ENCODE results near the gene POLE.

POLE gene

GRCh38 chr12:132624910-132625630, 62.1 kb downstream of the POLE start:
- DNase-seq (ENCODE audit: low read depth), result no peak
- TF ChIP-seq CTCF (conservative IDR thresholded peaks at IDR 0.05; ENCODE audit: control insufficient read depth, insufficient read depth, low read depth, low read length), result no peak
- H3K4me3 ChIP-seq (ENCODE audit: control insufficient read depth, low read depth, low read length), result no peak overlapping the region

DNA sequence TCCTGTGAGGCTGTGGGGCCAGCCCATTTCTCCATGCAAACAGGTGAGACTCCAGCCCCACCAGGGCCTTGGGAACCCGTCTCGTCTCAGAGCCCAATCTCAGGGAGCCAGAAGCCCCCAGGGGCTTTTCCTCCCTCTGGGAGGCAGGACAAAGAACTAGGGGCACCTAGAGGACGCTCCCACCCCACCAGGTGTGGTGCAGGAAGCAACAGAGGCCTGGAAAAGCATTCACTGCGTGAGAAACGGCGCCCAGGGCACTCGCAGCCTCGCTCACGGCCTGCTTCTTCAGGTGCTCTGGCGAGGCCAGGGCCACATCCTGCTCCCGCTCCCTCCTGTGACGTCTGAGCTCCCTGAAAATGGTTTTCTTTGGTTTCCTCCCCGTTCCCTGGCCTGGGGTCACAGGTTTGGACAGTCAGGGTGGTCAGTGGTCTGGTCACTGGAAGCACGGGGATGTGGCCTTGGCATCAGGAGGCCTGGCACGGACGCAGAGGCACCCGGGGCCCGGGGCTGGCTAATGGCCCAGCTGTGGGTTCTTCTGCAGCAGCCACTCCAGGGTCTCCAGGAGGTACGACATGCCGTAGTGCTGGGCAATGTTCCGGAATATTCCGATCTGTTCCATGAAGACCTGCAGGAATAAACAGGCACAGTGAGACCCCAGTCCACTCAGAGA, 62.8 kb downstream of the POLE start:
- DNase-seq (ENCODE audit: low read depth), result no peak
- H3K4me3 ChIP-seq (ENCODE audit: control insufficient read depth, low read depth, low read length), result no peak overlapping the region
- no peak for TF ChIP-seq CTCF (conservative IDR thresholded peaks at IDR 0.05; ENCODE audit: control insufficient read depth, insufficient read depth, low read depth, low read length)

GRCh38 chr12:132623072-132623869, 63.9 kb downstream of the POLE start:
- no peak overlapping the region for H3K4me3 ChIP-seq (ENCODE audit: control insufficient read depth, low read depth, low read length)
- DNase-seq (ENCODE audit: low read depth), result no peak
- no peak for TF ChIP-seq CTCF (conservative IDR thresholded peaks at IDR 0.05; ENCODE audit: control insufficient read depth, insufficient read depth, low read depth, low read length)

GRCh38 chr12:132622437-132623071, 64.6 kb downstream of the POLE start:
- DNase-seq (ENCODE audit: low read depth), result peak; percentile 81
- no peak overlapping the region for H3K4me3 ChIP-seq (ENCODE audit: control insufficient read depth, low read depth, low read length)

GRCh38 chr12:132621657-132622435, 65.3 kb downstream of the POLE start:
- H3K4me3 ChIP-seq (ENCODE audit: control insufficient read depth, low read depth, low read length), result no peak overlapping the region
- TF ChIP-seq CTCF (conservative IDR thresholded peaks at IDR 0.05; ENCODE audit: control insufficient read depth, insufficient read depth, low read depth, low read length), result no peak
- no peak for DNase-seq (ENCODE audit: low read depth)

More at GRCh38 chr12:132622437-132623071, 64.6 kb downstream of the POLE start:
- TF ChIP-seq CTCF (conservative IDR thresholded peaks at IDR 0.05; ENCODE audit: control insufficient read depth, insufficient read depth, low read depth, low read length), result no peak

Data from fibroblast of mammary gland (primary cell).